Measurements from ENCODE around the gene PAQR5.
"Not testable (repeated sequence)": the region's sequence is repeated elsewhere in the genome, so short reads cannot be mapped to it uniquely, and the experiment has no call there.

The PAQR5 gene

GRCh38 chr15:69293741-69294615 is 4.7 kb upstream of the PAQR5 start:
- DNase-seq (ENCODE audit: low read depth in 2 of 2) = no peak

- no peak for DNase-seq (ENCODE audit: low read depth in 2 of 2)
These were observed 2.1 kb upstream of the PAQR5 start for GRCh38 chr15:69296606-69297005.

GRCh38 chr15:69297642-69298353 is 914 bp upstream of the PAQR5 start:
- no peak for DNase-seq (ENCODE audit: low read depth in 2 of 2)

- DNase-seq (ENCODE audit: low read depth in 2 of 2) = no peak
These were observed 387 bp upstream of the PAQR5 start for GRCh38 chr15:69298354-69298696.

DNA sequence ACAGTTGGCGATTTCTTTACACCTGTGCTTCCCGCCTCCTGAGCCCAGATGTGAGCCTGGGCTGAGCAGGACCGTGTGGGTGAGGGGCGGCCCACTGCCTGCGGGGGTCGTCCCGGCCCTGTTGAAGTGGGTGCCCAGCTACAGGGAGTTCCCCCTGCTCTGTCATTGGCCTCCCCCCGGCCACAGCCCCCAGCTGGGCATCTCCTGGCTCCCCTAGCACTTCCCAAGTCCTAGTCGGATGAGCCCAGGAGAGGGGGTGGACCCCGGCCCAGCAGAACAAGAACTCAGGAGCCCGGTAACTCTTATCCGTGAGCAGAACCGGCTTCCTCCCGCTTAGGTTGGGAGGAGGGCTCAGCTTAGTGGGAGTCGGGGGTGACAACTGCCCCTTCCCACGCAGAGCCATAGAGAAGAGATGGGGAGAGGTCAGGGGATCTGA is 757 bp downstream of the PAQR5 start:
- DNase-seq (ENCODE audit: low read depth in 2 of 2) = no peak

DNA sequence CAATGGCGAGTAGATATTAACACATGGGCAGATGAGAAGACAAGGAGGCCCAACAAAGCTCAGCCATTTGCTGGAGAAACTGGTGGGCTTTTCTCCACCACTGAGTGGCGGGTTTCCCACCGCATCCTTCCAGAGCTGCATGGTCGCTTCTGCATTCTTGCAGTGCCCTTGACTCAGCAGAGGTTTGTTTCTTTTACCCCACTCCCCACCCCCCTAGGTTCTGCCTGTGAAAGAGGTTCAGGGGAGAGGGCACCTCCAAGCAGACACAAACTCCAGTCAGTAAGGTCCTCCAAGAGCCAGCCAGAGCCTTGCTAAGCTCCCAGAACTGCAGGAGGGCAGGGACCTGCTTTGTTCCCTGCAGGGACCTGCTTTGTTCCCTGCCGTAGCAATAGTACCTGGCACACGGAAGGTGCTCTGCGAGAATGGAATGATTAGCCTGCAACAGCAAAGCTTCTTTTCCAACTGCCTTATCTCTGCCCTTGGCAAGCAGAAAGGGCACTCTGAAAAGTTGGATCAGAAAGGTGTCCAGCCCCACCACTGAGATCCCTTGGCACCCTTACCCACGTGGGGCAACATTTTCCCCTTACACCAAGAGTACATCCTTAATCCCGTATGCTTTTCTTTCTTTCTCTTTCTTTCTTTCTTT is 1.4 kb downstream of the PAQR5 start:
- no peak for DNase-seq (ENCODE audit: low read depth in 2 of 2)

GRCh38 chr15:69301101-69301500 is 2.4 kb downstream of the PAQR5 start:
- not testable (repeated sequence) for DNase-seq (ENCODE audit: low read depth in 2 of 2)

DNA sequence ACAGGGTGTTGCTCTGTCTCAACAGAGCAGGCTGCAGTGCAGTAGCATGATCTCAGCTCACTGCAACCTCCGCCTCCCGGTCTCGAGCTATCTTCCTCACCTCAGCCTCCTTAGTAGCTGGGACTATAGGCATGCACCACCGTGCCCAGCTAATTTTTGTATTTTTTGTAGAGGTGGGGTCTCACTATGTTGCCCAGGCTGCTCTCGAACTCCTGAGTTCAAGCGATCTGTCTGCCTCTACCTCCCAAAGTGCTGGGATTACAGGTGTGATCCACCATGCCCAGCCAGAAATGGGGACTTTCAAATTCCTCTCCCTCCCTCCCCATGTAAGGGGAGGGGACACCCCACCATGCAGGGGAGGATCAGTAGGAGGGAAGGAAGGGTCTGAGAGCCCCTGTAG is 3.4 kb downstream of the PAQR5 start:
- DNase-seq (ENCODE audit: low read depth in 2 of 2) = not testable (repeated sequence)

DNA sequence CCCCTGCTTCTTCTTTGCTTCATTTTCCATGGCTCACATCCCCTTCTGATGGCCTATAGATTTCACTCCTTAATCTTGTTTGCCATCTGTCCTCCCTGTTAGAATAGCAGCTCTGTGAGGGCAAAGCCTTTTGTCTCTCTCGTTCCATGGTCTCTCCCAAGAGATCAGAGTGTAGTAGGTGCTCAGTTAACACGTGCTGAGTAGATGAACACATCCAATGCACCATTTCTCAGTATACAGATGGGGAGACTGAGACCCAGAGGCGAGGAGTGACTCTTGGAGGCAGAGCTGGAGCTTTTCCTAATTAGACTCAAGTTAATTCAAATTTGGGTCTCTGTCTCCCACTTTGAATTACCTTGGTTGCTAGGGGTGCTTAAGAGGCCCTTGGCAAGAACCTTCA is 4.2 kb downstream of the PAQR5 start:
- no peak for DNase-seq (ENCODE audit: low read depth in 2 of 2)

GRCh38 chr15:69303337-69304181 is 4.8 kb downstream of the PAQR5 start:
- DNase-seq (ENCODE audit: low read depth in 2 of 2) = no peak

DNA sequence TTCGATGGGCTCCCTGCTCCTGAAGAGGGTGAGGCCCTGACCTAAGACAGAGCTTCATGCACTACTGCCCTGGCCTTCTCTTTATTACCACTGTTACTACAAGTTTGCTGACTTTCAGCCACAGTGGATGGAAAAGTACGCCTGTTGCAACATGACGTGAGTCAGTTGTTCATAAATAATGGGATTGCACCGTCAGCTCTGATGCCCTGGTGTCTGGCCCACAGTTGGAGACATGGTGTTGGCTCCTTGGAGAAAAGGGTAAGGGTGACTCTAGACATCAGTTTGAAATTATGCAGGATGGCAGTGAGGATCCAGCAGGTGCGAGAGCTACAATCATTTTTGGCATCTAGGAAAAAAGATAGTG is 5.5 kb downstream of the PAQR5 start:
- DNase-seq (ENCODE audit: low read depth in 2 of 2) = no peak

- no peak for DNase-seq (ENCODE audit: low read depth in 2 of 2)
These were observed 6.7 kb downstream of the PAQR5 start for GRCh38 chr15:69305204-69305931.

DNA sequence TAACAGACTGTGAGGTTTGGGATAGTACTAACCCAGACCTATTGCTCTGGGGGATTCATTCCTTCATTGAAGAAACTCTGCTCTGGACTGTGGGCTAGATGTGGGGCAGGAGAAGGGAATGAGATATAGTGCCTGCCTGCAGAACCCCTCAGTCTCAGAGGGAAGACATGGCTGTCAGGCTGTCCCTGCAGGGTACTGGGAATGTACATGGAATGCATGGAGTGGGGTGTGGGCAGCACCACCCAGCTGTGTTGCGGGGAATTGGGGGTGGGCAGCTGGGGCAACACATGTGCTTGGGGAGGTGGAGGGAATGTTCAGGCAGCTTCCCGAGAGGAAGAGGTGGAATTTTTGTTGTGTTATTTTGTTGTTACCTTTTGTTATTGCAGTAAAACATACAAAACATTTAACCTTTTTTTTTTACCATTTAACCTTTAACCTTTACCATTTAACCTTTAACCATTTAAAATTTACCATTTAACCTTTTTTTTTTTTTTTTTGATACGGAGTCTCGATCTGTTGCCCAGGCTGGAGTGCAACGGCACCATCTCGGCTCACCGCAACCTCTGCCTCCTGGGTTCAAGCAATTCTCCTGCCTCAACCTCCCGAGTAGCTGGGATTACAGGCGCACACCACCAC is 7.3 kb downstream of the PAQR5 start:
- no peak for DNase-seq (ENCODE audit: low read depth in 2 of 2)

- no peak for DNase-seq (ENCODE audit: low read depth in 2 of 2)
These were observed 9.2 kb downstream of the PAQR5 start for GRCh38 chr15:69307939-69308338.

DNA sequence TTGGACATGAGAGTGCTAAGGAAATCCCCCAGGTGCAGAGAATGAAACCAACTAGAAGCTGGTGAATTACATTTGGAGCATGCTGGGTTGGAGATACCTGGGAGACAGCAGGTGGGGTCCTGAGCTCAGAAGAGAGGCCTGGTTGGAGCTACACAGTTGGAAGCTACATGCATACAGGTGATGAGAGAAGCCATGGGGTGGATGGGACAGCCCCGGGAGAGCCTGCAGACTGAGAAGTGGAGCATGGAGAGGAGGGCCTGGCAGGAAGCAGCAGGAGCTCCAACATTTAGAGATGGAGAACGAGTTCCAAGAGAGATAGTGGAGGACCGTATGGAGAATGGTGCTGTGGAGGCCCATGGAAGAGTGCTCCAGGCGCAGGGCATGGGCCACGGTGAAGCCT is 10.2 kb downstream of the PAQR5 start:
- DNase-seq (ENCODE audit: low read depth in 2 of 2) = no peak

- no peak for DNase-seq (ENCODE audit: low read depth in 2 of 2)
These were observed 12.6 kb downstream of the PAQR5 start for GRCh38 chr15:69311319-69311721.

DNA sequence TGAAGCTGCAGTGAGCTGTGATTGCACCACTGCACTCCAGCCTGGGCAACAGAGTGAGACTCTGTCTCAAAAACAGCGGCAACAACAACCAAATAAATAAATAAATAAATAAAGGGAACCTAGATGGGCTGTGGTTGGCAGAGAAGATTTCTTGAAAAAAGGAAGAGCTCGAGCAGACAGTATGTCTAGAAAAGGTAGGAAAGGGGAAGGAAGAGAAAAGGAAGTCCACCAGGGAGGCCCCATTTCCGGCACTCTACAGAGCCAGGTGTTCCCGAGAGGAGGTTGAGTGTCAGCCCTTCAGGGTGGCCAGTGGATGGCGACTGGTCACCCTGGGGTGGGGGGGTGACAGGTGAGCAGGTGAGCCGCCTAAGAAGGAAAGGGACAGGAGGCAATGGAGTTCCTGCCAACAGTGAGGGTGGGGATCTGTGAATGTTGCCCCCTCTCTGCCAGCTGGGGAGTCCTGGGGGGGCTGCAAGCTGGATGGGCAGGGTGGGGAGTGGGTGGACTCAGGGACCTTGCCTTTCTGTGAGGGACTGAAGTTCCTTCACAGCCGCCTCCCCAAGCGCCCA is 14.8 kb downstream of the PAQR5 start:
- no peak for DNase-seq (ENCODE audit: low read depth in 2 of 2)

DNA sequence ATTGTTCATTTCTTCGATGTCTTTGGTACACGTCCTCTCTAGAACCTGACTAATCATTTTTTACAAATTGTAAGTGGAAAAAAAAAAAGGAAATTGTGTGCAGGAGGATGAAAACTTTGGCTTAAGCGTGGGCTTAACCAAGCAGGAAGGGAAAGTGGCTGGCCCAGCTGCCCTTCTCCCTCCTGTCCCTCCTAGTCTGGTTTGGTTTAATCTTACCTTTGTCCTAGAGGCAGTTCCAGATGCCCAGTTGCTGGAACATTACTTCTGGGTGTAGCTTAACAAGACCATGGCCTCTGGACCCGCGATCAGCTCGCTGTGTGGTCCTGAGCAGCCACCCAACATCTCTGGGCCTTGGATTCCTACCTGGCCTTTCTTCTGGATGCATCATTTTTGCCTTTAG is 15.4 kb downstream of the PAQR5 start:
- DNase-seq (ENCODE audit: low read depth in 2 of 2) = no peak

- no peak for DNase-seq (ENCODE audit: low read depth in 2 of 2)
These were observed 16.0 kb downstream of the PAQR5 start for GRCh38 chr15:69314736-69315135.

DNA sequence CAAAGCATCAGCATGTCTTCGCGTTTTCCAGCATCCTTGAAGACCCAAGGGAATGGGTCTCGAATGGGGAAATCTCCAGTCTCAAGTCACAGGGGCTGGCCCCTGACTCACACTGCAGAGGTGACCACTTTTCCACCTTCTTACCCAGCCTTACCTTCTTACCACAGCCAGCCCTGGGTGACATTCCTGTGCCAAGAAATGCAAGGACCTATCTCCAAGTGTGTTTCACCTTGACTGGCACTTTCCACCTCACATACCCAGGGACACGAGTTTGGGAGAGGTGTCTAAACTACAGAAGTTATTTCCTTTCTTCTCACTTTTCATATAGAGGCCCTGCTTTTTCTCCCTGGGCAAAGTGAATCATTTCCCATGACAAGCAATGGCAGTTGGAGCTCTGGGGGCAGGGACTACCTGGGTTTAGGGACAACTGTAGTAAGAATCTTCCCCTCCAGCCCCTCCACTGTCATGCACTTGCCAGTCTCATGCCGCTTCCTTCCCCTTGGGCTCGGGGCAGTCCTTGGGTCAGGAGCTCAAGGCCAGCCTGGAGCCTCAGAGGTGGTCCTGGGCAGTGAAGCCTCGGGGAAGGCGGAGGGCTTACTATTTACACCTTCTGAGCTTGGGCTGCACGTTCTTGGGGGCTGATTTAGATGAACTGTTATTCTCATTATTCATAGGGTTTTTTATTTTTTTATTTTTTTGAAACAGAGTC is 16.8 kb downstream of the PAQR5 start:
- no peak for DNase-seq (ENCODE audit: low read depth in 2 of 2)
